ENCODE results near the gene SYNGR4.
"Not testable (repeated sequence)": the region's sequence is repeated elsewhere in the genome, so short reads cannot be mapped to it uniquely, and the experiment has no call there.

The SYNGR4 gene

DNA sequence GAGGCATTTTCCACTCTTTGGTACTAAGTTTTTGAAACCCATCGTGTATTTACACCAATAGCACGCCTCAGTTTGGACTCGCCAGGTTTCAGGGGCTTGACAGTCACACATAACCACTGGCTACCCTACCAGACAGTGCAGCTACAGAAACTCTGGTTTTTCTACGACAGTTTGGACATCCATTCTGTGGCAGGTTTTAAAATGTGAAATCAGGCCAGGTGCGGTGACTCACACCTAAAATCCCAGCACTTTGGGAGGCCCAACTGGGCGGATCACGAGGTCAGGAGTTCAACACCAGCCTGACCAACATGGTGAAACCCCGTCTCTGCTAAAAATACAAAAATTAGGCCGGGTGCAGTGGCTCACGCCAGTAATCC lies 14.0 kb downstream of the SYNGR4 start:
- no peak for FAIRE-seq

GRCh38 chr19:48379058-48379457 lies 14.9 kb downstream of the SYNGR4 start:
- no peak for FAIRE-seq

DNA sequence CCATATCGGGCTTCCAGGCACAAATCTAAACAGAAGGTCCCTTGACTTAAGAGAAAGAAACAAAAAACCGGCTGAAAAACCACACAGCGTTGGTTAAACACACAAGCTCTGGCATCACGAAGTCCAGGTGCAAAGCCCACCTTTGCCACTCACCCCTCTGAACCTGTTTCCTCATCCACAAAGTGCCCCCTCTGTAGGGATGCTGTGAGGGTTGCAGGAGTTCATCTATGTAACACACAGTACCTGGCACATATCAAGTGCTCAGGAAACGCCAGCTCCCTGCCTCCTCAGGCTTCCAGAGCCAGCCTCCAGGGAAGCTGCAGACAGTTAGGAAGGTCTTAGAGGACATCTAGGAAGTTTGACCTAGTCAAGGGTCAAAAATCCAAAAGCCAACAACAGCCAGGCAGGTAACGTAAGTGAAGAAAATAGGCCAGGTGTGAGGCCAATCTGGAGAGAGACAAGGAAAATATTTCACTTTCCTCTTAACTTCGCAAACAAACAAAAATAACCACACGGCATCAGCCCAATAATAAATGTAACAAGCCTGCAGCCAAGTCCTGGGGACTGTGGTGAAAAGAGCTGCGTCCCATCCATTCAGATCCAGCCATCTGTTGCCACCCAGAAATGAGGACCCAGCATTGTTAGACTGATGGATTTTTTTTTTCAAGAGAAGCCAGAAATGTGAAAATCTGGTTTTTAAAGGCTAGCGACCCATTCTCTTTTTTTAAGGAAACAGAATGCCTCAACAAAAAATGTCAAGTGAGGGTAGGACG lies 17.2 kb downstream of the SYNGR4 start:
- FAIRE-seq: no peak

DNA sequence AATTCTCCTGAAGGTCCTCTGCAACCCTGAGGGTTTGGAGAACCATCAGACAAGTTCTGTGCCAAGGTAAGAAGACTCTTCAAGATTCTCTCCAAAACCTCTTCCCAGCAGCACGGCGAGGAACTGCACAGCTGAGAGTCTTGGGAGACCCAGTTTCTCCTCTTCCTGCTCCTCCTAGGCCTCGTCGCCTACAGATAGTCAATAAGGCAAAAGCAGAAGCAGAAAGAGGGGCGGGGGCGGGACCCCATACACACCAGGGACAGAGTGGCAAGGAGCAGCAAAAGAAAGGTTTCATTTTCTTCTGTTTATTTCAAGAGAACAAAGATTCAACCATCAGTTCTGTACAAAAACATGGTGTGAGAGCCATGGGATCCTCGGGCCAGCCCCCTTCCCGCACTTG lies 18.1 kb downstream of the SYNGR4 start:
- FAIRE-seq: no peak

DNA sequence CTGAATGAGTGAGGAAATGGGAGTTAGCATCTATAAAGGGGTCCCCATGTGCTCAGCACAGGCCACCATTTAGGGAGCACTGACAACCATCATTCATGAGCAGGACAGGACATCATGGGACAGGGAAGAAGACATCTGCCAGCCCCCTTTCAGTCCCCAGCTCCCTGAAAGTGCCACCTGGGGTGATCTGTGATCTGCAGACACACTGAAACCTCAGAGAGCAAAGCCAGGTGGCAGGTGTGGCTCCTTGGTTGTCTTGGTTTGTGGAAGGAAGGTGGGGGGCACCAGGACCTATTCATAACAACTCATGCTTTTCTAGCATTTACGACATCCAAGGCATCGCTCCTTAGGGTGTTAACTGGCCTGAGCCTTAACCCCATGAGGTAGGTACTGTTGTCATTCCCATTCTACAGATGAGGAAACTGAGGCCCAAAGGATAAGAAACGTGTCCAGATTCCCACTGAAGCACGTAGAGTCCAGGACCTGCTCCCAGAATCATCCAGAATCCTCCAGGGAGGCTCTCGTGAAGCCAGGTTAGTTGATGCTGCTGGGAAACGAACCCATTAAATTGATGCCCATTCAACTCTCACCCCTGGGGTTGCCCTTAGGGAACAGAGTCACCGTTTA lies 21.4 kb downstream of the SYNGR4 start:
- FAIRE-seq: no peak

DNA sequence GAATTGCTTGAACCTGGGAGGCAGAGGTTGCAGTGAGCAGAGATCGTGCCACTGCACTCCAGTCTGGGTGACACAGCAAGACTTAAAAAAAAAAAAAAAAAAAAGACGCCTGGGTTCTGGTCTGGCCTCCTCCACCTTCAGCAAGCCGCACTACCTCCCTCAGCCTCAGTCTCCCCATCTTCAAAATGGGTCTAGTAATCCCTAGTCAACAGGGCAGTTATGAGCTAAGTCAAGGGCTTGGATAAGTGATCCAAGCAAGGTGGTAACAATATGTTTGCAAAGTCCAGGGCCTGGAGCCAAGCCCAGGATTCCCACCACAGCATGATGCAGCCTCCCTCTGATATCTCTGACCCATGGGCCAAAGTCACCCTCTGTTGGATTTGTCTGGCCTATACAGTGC lies 22.8 kb downstream of the SYNGR4 start:
- FAIRE-seq: no peak

DNA sequence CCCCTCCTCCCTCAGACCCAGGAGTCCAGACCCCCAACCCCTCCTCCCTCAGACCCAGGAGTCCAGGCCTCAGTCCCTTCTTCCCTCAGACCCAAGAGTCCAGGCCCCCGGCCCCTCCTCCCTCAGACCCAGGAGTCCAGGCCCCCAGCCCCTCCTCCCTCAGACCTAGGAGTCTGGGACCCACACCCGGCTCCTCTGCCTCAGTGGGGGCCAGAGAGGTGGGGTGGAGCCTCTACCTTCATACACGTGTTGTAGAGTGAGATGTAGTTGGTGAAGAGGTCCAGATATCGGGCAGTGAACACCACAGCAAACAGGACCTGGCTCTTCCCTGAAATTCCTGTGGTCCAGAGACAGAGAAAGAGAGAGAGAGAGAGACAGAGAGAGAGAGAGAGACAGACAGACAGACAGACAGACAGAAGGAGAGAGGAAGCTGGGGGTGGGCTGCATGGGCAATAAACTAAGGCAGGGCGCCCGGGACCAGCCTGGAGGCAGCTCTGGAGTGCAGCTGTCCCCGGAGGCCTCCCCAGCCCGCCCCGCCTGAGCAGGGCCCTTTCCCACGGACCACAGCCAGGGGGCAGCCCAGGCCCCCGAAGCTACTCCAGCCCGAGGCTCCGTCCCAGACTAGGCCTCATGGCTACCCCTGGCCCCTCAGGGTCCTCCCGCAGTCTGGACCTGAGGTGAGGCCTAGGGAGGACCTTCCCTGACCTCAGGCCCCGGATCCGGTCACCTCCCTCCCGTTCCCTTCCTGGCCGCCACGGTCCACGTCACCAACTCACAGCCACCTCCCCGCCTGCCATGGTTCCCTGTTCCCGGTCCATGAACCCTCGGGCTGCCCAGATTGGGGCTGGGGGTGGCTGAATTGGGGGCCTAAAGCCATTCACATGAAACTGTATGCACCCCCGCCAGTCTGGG lies 26.3 kb downstream of the SYNGR4 start:
- FAIRE-seq: no peak

GRCh38 chr19:48391100-48392005 lies 27.2 kb downstream of the SYNGR4 start, which contains the start of gene KDELR1:
Gene KDELR1 (minus strand): TSS chr19:48391551. CDS start chr19:48391358, 193 bp downstream.
- no peak for FAIRE-seq

DNA sequence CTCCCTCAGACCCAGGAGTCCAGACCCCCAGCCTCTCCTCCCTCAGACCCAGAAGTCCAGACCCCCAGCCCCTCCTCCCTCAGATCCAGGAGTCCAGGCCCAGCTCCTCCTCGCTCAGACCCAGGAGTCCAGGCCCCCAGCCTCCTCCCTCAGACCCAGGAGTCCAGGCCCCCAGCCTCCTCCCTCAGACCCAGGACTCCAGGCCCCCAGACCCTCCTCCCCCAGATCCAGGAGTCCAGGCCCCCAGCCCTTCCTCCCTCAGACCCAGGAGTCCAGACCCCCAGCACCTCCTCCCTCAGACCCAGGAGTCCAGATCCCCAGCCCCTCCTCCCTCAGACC lies 27.8 kb downstream of the SYNGR4 start:
- FAIRE-seq: not testable (repeated sequence)

- FAIRE-seq: no peak
Measured at GRCh38 chr19:48392860-48393558, 28.8 kb downstream of the SYNGR4 start.

GRCh38 chr19:48393559-48394330 lies 29.6 kb downstream of the SYNGR4 start, which contains the start of gene GRIN2D:
Gene GRIN2D (plus strand): TSS chr19:48393668. CDS start chr19:48398393, 4,725 bp downstream.
- no peak for FAIRE-seq

DNA sequence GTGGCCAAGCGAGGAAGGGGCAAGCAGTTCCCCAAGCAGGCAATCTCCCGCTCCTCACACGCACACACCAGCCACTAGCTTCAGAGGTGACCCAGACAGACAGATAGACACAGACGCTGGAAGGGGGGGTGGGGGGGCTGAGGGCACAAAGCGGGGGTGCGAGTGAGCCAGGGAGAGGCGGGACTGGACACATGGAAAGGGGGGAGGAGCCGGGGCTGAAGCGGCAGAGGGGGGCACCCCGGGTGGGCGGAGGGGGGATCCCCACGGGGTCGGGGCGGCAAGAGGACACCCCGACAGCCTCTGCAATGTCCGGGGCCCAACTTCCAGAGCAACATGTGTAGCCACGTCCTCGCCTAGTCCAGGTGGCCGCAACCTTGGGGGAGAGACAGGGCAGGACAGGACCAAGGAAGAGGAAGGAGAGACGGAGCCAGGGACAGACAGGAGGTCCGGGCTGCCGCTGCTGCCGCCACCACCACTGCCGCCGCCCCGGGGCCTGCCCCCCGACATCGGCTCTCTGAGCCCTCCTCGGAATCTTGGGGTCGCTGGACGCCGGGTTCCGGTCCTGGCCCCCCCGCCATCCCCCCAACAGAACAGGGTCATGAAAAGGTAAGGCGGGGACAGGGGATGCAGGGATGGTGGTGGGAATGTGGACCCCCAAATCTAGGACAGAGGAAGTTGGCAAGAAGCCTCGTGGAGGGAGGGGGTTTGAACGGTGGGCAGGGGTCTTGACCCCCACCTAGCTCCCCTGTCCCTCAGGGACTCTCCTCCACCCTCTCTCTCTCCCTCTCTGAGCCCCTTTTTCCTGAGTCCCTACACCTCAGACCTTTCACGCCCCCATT lies 30.4 kb downstream of the SYNGR4 start:
- no peak for FAIRE-seq

GRCh38 chr19:48395170-48395455 lies 30.9 kb downstream of the SYNGR4 start:
- no peak for FAIRE-seq

- FAIRE-seq: no peak
Measured at GRCh38 chr19:48395499-48395898, 31.3 kb downstream of the SYNGR4 start.

DNA sequence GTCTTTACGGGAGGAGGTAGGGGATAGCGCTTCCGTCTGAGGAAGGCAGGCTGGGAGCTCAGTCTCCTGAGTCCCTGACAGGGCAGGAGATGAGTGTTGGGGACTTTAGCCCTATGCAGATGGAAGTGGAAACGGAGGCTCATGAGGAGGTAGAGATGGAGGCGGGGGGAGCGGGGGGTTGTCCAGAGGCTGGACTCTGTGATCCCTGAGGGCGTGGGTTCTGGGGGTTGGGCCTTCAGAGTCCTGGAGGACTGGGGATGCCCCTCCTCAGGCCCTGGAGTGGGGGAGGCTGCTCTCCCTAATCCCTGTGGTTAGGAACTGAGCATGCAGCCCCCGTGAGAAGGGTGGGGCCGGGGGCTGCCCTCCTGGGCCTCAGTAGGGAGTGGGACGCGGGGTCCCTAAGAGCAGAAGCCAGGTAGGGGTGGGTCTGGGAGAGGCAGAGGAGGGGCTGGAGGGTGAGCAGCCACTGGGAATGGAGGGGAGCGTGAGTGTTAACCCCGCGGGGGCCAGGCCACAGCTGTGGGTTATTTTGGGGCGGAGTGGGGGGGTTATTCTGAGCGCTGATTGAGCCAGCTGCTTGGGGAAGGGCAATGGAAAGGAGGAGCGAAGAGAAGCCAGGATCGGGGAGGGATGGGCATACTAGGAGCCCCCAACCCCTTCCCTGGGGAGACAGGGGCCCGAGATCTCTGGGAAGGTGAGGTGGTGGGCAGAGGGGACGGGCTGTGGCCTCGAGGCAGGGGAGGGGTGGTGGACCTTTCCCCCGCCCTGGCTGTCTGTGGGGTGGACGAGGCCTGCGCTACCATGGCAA lies 32.1 kb downstream of the SYNGR4 start:
- FAIRE-seq: no peak

- no peak for FAIRE-seq
Measured at GRCh38 chr19:48396824-48397176, 32.6 kb downstream of the SYNGR4 start.

GRCh38 chr19:48397263-48398101 lies 33.3 kb downstream of the SYNGR4 start:
- FAIRE-seq: no peak

- no peak for FAIRE-seq
Measured at GRCh38 chr19:48398102-48398374, 33.9 kb downstream of the SYNGR4 start.
